Suprapubic skin (tissue), 3 donors: ENCODE data around the gene CACNA1I.

Experiments
- POLR2A ChIP-seq, 2 donors: fragments of 450-650 bp; IDR thresholded peaks; one replicate each; pipeline ENCODE4 v1.6.1; 2017; ENCODE audit warnings: antibody characterized with exemption in 2 of 2, mild to moderate bottlenecking in 2 of 2, moderate library complexity in 2 of 2
- TF ChIP-seq, protein P1 (sequence below), 2 donors: fragments of 200-600 bp in 1 of 2; fragments of 450-650 bp in 1 of 2; sonication (generic) in 1 of 2; IDR thresholded peaks; one replicate each; pipeline ENCODE4 v1.5.1; 2016 to 2019; ENCODE audit warnings: antibody characterized with exemption in 2 of 2, mild to moderate bottlenecking in 1 of 2, moderate library complexity in 1 of 2

GRCh38 chr22:39735776-39736175 is 165.2 kb downstream of the CACNA1I start:
- TF ChIP-seq, protein P1, sequence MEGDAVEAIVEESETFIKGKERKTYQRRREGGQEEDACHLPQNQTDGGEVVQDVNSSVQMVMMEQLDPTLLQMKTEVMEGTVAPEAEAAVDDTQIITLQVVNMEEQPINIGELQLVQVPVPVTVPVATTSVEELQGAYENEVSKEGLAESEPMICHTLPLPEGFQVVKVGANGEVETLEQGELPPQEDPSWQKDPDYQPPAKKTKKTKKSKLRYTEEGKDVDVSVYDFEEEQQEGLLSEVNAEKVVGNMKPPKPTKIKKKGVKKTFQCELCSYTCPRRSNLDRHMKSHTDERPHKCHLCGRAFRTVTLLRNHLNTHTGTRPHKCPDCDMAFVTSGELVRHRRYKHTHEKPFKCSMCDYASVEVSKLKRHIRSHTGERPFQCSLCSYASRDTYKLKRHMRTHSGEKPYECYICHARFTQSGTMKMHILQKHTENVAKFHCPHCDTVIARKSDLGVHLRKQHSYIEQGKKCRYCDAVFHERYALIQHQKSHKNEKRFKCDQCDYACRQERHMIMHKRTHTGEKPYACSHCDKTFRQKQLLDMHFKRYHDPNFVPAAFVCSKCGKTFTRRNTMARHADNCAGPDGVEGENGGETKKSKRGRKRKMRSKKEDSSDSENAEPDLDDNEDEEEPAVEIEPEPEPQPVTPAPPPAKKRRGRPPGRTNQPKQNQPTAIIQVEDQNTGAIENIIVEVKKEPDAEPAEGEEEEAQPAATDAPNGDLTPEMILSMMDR (IDR thresholded peaks at IDR 0.05), result no peak
- TF ChIP-seq POLR2A (IDR thresholded peaks at IDR 0.05), result no peak
